T-cell (primary cell): Measurements from ENCODE around the gene SGTB. TPM values are rescaled to one million over a fixed set of nuclear protein-coding genes. Genes with fewer than 3 reads are reported as not detected.

Source experiments
- ATAC-seq, 4 experiments: fragments of 200-7000 bp in 3 of 4; fragments of 150-1000 bp in 1 of 4; cut with Tn5 transposase; replicated peaks in 1 of 4; 1 replicate in 3 of 4; 2 replicates in 1 of 4; pipeline ENCODE4 v1.10.0; 2021; ENCODE audit warnings: moderate library complexity in 3 of 4, mild to moderate bottlenecking in 2 of 4, moderate number of reproducible peaks in 1 of 4
- CTCF ChIA-PET, 2 donors: fragments of 300-600 bp; sonication (Branson Sonifier 250); formaldehyde crosslinking; loops; one replicate each; lab custom pipeline; 2022; ENCODE audit warnings: antibody characterized with exemption in 2 of 2; lab: Charles Lee
- POLR2A ChIA-PET, 2 donors: fragments of 300-600 bp; sonication (Branson Sonifier 250); formaldehyde crosslinking; loops; one replicate each; lab custom pipeline; 2022; ENCODE audit warnings: antibody characterized with exemption in 2 of 2; lab: Charles Lee
- DNase-seq, 35 experiments: peaks; one replicate each; pipeline versions ENCODE4 v3.0.0 to v3.0.0-alpha.2; 2013 to 2023
- H3K27ac ChIP-seq: one replicate; pipeline ENCODE4 v1.5.1; 2013; ENCODE audit warnings: low read length
- H3K27me3 ChIP-seq, 2 experiments: replicated peaks in 1 of 2; 1 replicate in 1 of 2; 2 replicates in 1 of 2; pipeline versions ENCODE4 v1.6.1 to v1.7.0; 2013; ENCODE audit warnings: low read length in 1 of 2, mixed read lengths in 1 of 2; ENCODE audit not compliant: control insufficient read depth in 2 of 2, insufficient read depth in 2 of 2; ENCODE audit errors: extremely low read depth in 1 of 2
- H3K36me3 ChIP-seq, 2 donors: 1 replicate in 1 of 2; 2 replicates in 1 of 2; pipeline versions ENCODE4 v1.6.1 to v1.7.0; 2013; ENCODE audit warnings: low read length in 1 of 2; ENCODE audit not compliant: control insufficient read depth in 2 of 2, insufficient read depth in 1 of 2; ENCODE audit errors: extremely low read depth in 1 of 2
- H3K4me1 ChIP-seq, 2 experiments: 1 replicate in 1 of 2; 2 replicates in 1 of 2; pipeline versions ENCODE4 v1.6.1 to v1.7.0; 2013; ENCODE audit warnings: low read length in 2 of 2, mixed read lengths in 1 of 2; ENCODE audit not compliant: insufficient read depth in 2 of 2, control insufficient read depth in 1 of 2; ENCODE audit errors: extremely low read depth in 1 of 2
- H3K4me3 ChIP-seq, 2 donors: 1 replicate in 1 of 2; 2 replicates in 1 of 2; pipeline versions ENCODE4 v1.5.1 to v1.7.0; 2013; ENCODE audit warnings: mild to moderate bottlenecking in 2 of 2, low read length in 1 of 2, moderate library complexity in 1 of 2; ENCODE audit not compliant: control insufficient read depth in 1 of 2; ENCODE audit errors: extremely low read depth in 1 of 2
- H3K9me3 ChIP-seq: 2 replicates; pipeline ENCODE4 v1.7.0; 2013
- H3K27ac Mint-ChIP-seq, 2 donors: one replicate each; pipeline ENCODE4 v1.8.0; 2020 to 2021; ENCODE audit warnings: mild to moderate bottlenecking in 2 of 2, mixed read lengths in 2 of 2
- H3K27me3 Mint-ChIP-seq, 2 donors: one replicate each; pipeline ENCODE4 v1.8.0; 2021 to 2022; ENCODE audit warnings: mixed read lengths in 2 of 2
- H3K36me3 Mint-ChIP-seq: one replicate; pipeline ENCODE4 v1.8.0; 2021; ENCODE audit warnings: mixed read lengths
- H3K4me1 Mint-ChIP-seq, 3 donors: one replicate each; pipeline ENCODE4 v1.8.0; 2020 to 2022; ENCODE audit warnings: mixed read lengths in 3 of 3, mild to moderate bottlenecking in 1 of 3
- H3K4me3 Mint-ChIP-seq, 3 donors: one replicate each; pipeline ENCODE4 v1.8.0; 2020 to 2022; ENCODE audit warnings: mild to moderate bottlenecking in 3 of 3, mixed read lengths in 3 of 3, moderate library complexity in 3 of 3
- H3K9me3 Mint-ChIP-seq, 3 donors: one replicate each; pipeline ENCODE4 v1.8.0; 2020 to 2022; ENCODE audit warnings: mixed read lengths in 3 of 3
- WGBS: methylation state at CpG from one replicate; pipeline ENCODE4 v1.1.5; 2013; ENCODE audit warnings: missing lambda C conversion rate; ENCODE audit not compliant: insufficient coverage; 5-methylcytosine and 5-hydroxymethylcytosine counted together
- total RNA-seq, 35 experiments: library from RNA in 6 of 35; stranded (reverse) in 6 of 35; fragments of 120-200 nt in 1 of 35; gene quantifications; one replicate each; pipeline versions ENCODE4 v1.2.1 to v1.2.4 and lab custom pipeline; 2013 to 2026

SGTB gene
- total RNA-seq, 5 donors from 2014 or later (not counting 1 experiment from before 2014, with no cell fraction given), result 28.7 to 60.1 (median 35.0) TPM

GRCh38 chr5:65750938-65751337, 29.0 kb upstream of the SGTB start:
- no peak for ATAC-seq
- no peaks in the 10 kb centered on the region for H3K4me1 ChIP-seq
- no peak for DNase-seq
- H3K27ac ChIP-seq, result no peak overlapping the region
- no peak overlapping the region for H3K4me3 ChIP-seq
- Mint-ChIP-seq H3K4me3 (no peak overlapping the region), H3K9me3 (no peaks in the 10 kb centered on the region), H3K36me3 (no peaks in the 10 kb centered on the region), H3K27me3 (no peaks in the 10 kb centered on the region), H3K4me1 (peaks cover 4 to 11% (median 5%) of the 10 kb centered on the region in 3 donors), H3K27ac (no peak overlapping the region)
- no peaks in the 10 kb centered on the region for H3K36me3 ChIP-seq
- ChIA-PET CTCF (interaction anchor here in 1 of 2 donors (0.5 kb wide), 1 partner anchor 14 kb away, joined by 3 read pairs; no protein-coding TSS in a partner anchor), POLR2A (no interaction called here)
- WGBS, result no CpG with 5 or more reads among the region's 2 CpGs
- H3K27me3 ChIP-seq, result no peaks in the 10 kb centered on the region
- no peaks in the 10 kb centered on the region for H3K9me3 ChIP-seq

GRCh38 chr5:65749956-65750355, 28.0 kb upstream of the SGTB start:
- Mint-ChIP-seq H3K4me1 (peaks cover 4 to 11% (median 5%) of the 10 kb centered on the region in 3 donors), H3K4me3 (no peak overlapping the region), H3K9me3 (no peaks in the 10 kb centered on the region), H3K27ac (no peak overlapping the region), H3K36me3 (no peaks in the 10 kb centered on the region), H3K27me3 (no peaks in the 10 kb centered on the region)
- ChIA-PET CTCF (no interaction called here), POLR2A (no interaction called here)
- WGBS, result no CpG with 5 or more reads among the region's 5 CpGs
- Histone ChIP-seq H3K36me3 (no peaks in the 10 kb centered on the region), H3K4me3 (no peak overlapping the region), H3K27me3 (no peaks in the 10 kb centered on the region), H3K4me1 (no peaks in the 10 kb centered on the region), H3K27ac (no peak overlapping the region), H3K9me3 (no peaks in the 10 kb centered on the region)
- DNase-seq (no peak), ATAC-seq (no peak)

GRCh38 chr5:65749221-65749844, 27.4 kb upstream of the SGTB start:
- POLR2A ChIA-PET, result no interaction called here
- Mint-ChIP-seq H3K9me3 (no peaks in the 10 kb centered on the region), H3K4me1 (peaks cover 4 to 11% (median 5%) of the 10 kb centered on the region in 3 donors)

GRCh38 chr5:65742565-65743231, 20.8 kb upstream of the SGTB start:
- Histone ChIP-seq H3K9me3 (no peaks in the 10 kb centered on the region), H3K4me1 (no peaks in the 10 kb centered on the region), H3K4me3 (no peak overlapping the region), H3K27ac (no peak overlapping the region), H3K27me3 (no peaks in the 10 kb centered on the region), H3K36me3 (no peaks in the 10 kb centered on the region)
- Mint-ChIP-seq H3K4me1 (peaks cover 0 to 8% (median 4%) of the 10 kb centered on the region in 3 donors), H3K9me3 (peaks cover 0 to 3% (median 0%) of the 10 kb centered on the region in 3 donors), H3K27me3 (no peaks in the 10 kb centered on the region), H3K36me3 (no peaks in the 10 kb centered on the region), H3K4me3 (no peak overlapping the region), H3K27ac (no peak overlapping the region)
- ATAC-seq, result peak in 2 of 4 experiments; percentile 48 to 66
- ChIA-PET CTCF (interaction anchor here in 1 of 2 donors (0.5 to 1.0 kb wide), 2 partner anchors 18 to 41 kb away, joined by 3 to 6 read pairs; no protein-coding TSS in a partner anchor), POLR2A (no interaction called here)
- DNase-seq, result peak in 2 of 35 experiments; percentile 8 to 51
- WGBS, result no CpG with 5 or more reads among the region's 4 CpGs

More at GRCh38 chr5:65749221-65749844, 27.4 kb upstream of the SGTB start:
- Histone ChIP-seq H3K4me1 (no peaks in the 10 kb centered on the region), H3K27ac (no peak overlapping the region), H3K9me3 (no peaks in the 10 kb centered on the region), H3K4me3 (no peak overlapping the region), H3K36me3 (no peaks in the 10 kb centered on the region), H3K27me3 (no peaks in the 10 kb centered on the region)
- H3K27me3 Mint-ChIP-seq, result no peaks in the 10 kb centered on the region
- H3K4me3 Mint-ChIP-seq, result no peak overlapping the region
- CTCF ChIA-PET, result interaction anchor here in 1 of 2 donors (1.0 kb wide), 1 partner anchor 98 kb away, joined by 6 read pairs; no protein-coding TSS in a partner anchor
- no CpG with 5 or more reads among the region's 1 CpG for WGBS
- no peak overlapping the region for H3K27ac Mint-ChIP-seq
- DNase-seq (no peak), ATAC-seq (no peak)
- no peaks in the 10 kb centered on the region for H3K36me3 Mint-ChIP-seq

- Histone ChIP-seq H3K4me1 (no peaks in the 10 kb centered on the region), H3K27me3 (no peaks in the 10 kb centered on the region), H3K9me3 (no peaks in the 10 kb centered on the region), H3K27ac (no peak overlapping the region), H3K36me3 (no peaks in the 10 kb centered on the region), H3K4me3 (no peak overlapping the region)
- H3K4me1 Mint-ChIP-seq, result peaks cover 8 to 15% (median 12%) of the 10 kb centered on the region in 3 donors
- H3K9me3 Mint-ChIP-seq, result peaks cover 0 to 3% (median 0%) of the 10 kb centered on the region in 3 donors
- H3K27ac Mint-ChIP-seq, result no peak overlapping the region
- POLR2A ChIA-PET, result no interaction called here
- H3K36me3 Mint-ChIP-seq, result no peaks in the 10 kb centered on the region
- H3K27me3 Mint-ChIP-seq, result no peaks in the 10 kb centered on the region
- ATAC-seq, result no peak
- no peak overlapping the region for H3K4me3 Mint-ChIP-seq
- CTCF ChIA-PET, result no interaction called here
- DNase-seq, result no peak
Measured at GRCh38 chr5:65739162-65739561, 17.3 kb upstream of the SGTB start.

- Mint-ChIP-seq H3K27ac (no peak overlapping the region), H3K4me3 (no peak overlapping the region), H3K9me3 (peaks cover 0 to 3% (median 0%) of the 10 kb centered on the region in 3 donors), H3K4me1 (peaks cover 8 to 16% (median 13%) of the 10 kb centered on the region in 3 donors), H3K27me3 (no peaks in the 10 kb centered on the region), H3K36me3 (no peaks in the 10 kb centered on the region)
- DNase-seq (no peak), ATAC-seq (no peak)
- Histone ChIP-seq H3K4me3 (no peak overlapping the region), H3K27me3 (no peaks in the 10 kb centered on the region), H3K27ac (no peak overlapping the region), H3K9me3 (no peaks in the 10 kb centered on the region), H3K4me1 (no peaks in the 10 kb centered on the region), H3K36me3 (no peaks in the 10 kb centered on the region)
- ChIA-PET POLR2A (no interaction called here), CTCF (no interaction called here)
- WGBS, result 100% methylated on average over 1 of the region's 4 CpGs
Measured at GRCh38 chr5:65738305-65738704, 16.4 kb upstream of the SGTB start.
